NCI-H526 treated with DMSO at 0.1 percent for 48 hours (cell line): ENCODE results near the gene IL21R.

Experiments used
- DNase-seq: peaks from one replicate; lab custom pipeline; 2025; lab: John Stamatoyannopoulos, UW

Gene IL21R

GRCh38 chr16:27401768-27402568 lies at the start of gene IL21R:
TSS of gene IL21R (plus strand) at chr16:27402174. CDS start at chr16:27430072, 27,898 bp downstream.
- no peak for DNase-seq

GRCh38 chr16:27353853-27354252 lies 48.1 kb upstream of the IL21R start:
- no peak for DNase-seq

GRCh38 chr16:27355610-27356009 lies 46.4 kb upstream of the IL21R start:
- no peak for DNase-seq

DNA sequence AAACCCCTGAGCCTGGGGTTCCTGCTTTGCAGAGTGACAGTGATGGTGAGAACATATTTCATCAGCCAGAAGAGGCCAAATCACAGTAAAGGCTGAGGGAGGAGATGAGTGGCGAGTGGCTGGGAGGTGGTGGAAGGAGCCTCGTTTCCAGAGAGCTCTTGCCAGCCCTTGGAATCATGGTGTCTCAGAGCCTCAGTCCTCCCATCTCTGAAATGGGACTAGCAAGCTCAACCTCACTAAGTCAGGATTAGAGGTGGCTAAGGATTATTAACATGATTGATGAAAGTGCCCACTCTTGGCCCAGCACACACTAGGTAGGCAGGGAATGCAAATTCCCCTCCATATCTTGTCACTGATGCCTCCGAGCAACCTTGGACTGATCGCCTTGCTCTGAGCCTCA lies 45.2 kb upstream of the IL21R start:
- no peak for DNase-seq

DNA sequence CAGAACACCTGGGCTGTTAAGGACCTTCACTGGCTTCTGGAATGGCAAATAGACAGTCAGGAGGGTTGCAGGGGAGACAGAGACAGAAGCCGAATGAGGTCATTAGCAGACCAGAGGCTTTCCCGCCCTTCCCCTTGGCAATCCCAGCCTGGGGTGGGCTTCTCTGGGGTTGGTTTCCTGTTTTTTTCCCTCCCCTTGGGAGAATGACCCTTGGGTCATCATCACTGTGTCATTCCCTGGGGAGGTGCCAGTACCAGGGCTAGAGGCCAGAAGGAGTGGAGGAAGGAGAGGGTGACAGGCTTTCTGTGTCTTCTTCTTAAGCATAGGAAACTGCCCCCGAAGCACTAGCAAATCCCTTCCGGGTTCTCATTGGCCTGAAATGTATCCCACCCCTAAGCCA lies 42.9 kb upstream of the IL21R start:
- no peak for DNase-seq

DNA sequence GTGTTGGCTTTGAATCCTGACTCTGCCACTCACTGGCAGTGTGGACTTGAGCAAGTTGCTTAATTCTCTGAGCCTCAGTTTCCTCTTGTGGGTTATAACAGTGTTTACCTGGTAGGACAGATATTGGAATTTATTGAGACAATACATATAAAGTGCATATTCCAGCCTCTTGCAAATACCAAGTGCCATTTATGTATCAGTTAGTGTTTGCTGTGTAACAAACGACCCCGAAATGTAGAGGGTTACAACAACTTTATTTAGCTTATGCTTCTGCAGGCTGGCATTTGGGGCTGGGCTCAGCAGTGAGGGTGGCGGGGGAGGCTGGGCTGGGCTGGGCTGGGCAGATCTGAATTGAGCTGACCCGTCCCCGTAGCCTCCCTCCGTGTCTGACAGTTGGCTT lies 42.4 kb upstream of the IL21R start:
- no peak for DNase-seq

DNA sequence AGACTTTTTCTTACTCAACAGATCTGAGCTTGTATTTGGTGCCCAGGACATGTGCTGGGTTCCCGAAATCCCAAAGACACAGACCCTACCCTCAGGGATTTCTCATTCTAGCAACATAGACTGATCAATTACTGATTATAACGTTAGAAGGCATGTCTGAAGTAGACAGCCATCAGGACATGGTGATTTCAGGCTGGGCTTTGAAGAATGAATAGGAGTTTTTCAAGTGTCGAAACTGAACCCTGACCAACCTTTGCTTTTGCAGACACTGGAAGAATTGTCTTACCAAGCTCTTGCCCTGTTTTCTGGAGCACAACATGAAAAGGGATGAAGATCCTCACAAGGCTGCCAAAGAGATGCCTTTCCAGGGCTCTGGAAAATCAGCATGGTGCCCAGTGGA lies 40.0 kb upstream of the IL21R start:
- DNase-seq = no peak

GRCh38 chr16:27362570-27363245 lies 39.3 kb upstream of the IL21R start:
- DNase-seq = no peak

DNA sequence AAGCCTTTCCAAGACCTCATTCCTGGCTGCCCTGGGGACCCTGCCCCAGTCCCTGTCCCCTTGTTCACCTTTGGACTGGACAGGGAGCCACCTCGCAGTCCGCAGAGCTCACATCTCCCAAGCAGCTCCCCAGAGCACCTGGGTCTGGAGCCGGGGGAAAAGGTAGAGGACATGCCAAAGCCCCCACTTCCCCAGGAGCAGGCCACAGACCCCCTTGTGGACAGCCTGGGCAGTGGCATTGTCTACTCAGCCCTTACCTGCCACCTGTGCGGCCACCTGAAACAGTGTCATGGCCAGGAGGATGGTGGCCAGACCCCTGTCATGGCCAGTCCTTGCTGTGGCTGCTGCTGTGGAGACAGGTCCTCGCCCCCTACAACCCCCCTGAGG lies 38.7 kb upstream of the IL21R start:
- DNase-seq = no peak

- no peak for DNase-seq
These were observed 38.2 kb upstream of the IL21R start for GRCh38 chr16:27363797-27364196.

DNA sequence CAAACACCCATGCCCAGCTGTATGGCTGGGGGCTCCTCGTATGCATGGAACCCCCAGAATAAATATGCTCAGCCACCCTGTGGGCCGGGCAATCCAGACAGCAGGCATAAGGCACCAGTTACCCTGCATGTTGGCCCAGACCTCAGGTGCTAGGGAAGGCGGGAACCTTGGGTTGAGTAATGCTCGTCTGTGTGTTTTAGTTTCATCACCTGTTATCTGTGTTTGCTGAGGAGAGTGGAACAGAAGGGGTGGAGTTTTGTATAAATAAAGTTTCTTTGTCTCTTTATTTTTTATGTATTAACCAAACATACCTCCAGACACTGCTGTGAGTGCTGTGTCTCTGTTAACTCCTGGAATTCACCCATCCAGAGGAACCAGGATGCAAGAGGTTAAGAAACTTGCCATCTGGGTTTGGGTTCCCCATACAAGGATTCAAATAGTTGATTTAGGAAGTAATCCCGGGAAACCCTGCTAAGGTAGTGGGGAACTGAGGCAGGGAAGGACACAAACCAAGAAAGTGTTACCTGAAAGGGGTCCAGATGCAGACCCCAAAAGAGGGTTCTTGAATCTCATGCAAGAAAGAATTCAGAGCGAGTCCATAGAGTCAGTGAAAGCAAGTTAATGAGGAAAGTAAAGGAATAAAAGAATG lies 37.4 kb upstream of the IL21R start:
- no peak for DNase-seq

DNA sequence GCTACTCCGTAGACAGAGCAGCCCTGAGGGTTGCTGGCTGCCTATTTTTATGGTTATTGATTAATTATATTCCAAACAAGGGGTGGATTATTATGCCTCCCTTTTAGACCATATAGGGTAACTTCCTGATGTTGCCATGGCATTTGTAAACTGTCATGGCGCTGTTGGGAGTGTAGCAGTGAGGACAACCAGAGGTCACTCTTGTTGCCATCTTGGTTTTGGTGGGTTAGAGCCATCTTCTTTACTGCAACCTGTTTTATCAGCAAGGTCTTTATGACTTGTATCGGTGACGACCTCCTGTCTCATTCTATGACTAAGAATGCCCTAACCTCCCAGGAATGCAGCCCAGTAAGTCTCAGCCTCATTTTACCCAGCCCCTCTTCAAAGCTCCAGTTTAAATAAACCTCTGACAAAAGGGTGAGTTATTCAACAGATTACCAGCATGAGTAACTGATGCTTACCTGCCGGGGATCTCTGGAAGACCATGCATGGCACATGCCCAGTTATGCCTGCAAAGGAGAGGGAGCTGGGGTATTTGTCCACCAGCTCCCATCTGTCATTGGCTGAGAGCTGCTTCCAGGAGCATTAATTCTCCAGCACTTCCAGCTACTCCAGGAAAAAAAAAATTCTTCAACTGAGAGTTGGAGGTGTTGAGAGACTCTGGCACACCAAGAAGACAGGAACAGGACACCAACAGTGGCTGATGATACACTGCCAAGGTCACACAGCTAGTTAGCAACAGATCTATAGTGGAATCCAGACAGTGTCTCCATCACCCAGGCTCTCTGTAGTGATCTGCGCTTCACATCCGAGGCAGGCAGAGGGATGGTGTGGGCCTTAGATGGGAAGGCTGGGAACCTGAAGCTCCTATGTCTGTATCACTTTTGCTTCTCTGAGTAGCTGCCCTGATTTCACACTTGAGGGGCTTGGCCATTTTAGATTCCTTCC lies 36.6 kb upstream of the IL21R start:
- DNase-seq = no peak

DNA sequence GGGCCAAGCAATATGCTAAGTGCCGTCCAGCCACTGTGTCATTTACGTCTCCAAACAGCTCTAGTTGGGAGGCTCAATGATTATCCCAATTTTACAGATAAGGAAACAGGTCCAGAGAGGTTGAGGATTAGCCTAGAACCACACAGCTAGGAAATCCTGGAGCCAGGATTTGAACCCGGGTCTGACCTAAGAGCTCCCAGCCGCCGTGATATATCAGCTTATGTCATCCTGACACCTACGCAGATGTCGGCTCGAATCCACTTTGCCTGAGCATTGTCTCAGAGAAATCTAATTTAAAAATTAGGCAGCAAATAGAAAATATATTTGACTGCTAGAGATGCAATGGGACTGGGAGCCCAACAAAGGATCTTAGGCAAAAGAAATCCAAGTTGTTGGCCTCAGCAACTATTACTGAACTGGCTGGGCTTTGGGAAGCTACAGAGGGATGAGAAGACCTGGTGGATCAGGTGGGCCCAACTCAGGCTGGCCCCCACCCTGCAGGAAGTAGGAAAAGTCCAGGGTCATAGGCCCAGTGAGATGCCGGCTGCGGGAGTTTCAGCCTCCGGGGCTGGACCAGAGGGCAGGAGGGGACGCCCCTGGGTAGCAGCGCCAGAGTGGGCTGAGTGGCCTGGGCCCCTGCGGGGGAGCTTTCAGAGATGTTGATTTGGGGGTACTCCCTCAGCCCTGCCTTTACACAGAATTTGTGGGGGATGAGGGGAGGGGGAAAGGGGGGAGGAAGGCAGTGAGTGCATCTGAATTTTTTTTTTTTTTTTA lies 35.1 kb upstream of the IL21R start:
- no peak for DNase-seq

DNA sequence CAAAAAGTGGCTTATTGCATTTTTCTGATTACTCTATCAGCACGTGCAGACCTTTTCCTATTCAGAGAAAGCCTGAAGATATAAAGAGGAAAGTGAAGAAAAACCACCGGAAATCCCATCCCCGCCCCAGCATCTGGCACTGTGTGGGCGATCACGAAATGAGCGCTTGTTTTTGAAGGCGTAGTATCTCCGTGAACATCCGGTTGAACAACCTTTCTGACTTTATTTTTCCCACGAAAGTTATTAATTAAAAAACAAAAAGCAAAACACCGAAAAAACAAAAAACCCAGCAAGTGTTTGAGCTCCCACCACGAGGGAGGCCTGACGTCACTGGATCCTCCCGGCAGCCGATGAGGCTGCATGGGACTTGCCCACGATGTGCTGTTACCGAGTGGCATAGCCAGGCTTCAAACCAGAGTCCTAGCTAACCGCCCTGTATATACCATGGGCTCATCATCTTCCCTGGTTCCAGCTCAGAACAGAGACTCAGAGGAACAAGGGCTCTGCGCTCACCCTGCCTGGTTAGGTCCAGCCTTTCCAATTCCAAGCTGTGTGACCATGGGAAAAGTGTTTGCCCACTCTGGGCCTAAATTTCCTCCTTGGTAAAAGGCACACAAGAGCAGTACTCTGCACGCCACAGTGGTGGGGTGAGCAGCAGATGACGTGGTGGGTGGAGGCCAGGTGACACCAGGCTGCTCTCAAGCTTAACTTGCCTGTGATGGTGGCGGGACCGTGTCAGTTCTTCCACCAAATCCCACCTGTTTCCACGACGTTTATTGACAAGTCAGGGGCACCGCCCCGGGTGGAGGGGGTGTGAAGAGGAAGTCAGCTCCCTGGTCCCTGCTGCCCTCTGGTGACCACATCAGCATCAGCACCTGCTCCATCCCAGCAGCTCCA lies 34.3 kb upstream of the IL21R start:
- DNase-seq = no peak

GRCh38 chr16:27368358-27368722 lies 33.6 kb upstream of the IL21R start:
- DNase-seq = no peak

DNA sequence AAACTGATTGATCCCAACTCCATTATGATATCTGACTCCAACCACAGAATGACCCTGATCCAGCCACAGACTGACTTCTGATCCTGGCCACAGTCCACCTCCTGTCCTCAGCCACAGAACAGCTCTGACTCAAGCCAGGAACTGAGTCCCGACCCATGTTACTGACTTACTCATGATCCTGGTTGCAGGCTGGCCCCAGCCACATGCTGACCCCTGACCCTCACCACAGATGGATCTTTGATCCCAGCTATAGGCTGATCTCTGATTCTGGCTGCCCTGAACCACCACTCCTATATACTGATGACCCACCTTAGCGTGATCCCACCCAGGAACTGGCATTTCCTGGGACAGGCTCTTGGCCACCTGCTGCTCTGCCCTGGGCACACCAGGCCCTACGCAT lies 32.2 kb upstream of the IL21R start:
- DNase-seq = no peak

DNA sequence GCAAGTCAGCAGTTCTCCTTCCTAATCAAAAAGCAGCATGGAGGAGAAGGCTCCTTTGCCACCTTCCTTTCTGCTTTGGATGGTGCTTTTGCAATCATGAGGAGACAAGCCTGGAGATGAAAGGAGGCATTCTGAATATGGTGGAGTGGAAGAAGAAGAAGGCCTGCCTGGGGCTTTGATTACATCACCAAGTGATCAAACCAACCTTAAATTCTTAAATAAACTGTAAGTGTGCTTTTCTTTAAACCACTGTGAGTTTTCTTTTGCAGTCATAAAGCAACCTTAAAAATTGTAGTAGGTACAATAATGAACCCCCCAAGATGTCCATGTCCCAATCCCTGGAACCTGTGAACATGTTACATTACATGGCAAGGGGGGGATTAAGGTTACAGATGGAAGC lies 31.7 kb upstream of the IL21R start:
- DNase-seq = no peak

DNA sequence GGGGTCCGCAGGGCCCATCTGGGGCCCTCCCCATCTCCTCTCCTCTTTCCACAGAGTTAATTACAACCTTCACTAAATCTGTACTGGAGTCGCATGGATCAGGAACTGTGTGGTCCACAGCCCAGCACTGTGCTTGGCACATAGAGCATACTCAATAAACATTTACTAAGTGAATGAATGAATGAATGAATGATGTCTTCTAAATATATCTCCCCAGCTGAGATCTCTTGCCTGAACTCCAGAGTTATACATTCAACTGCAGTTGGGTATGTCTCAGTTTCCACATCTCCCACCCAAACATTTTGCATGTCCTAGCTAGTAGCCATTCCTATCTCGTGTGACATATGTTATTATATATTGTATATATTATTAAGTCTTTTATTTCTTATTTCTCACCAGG lies 28.7 kb upstream of the IL21R start:
- no peak for DNase-seq

DNA sequence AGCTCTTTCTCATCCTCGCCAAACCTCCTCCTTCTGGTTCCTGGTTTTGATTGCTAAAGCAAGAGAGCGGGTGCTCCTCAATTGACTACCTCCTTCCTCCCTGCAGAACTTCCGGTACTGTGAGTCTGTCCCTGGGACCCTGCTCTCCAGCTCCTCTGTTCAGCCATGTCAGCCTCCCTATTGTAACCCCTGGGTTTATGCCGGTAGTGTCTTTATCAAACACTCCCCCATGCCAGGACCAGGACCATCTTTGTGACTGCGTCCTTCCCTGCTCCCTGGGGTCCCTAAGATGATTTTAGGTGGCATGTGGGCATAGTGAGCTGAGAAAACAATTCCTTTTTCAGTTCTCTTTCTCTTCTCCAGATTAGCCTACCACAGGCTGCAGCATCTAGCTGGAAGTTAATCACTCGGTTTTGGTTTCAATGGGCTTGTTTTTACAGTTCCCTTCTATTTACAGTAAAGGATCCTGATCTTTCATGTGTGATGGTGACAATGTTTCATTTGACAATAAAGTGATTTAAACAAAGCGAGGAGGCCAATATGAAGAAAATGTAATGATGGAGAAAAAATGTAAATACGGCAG lies 27.7 kb upstream of the IL21R start:
- DNase-seq = no peak
